ENCODE measurements around the gene CPXM1.

GRCh38 chr20:2757001-2757400, 43.4 kb downstream of the CPXM1 start:
- TF ChIP-seq EGR1 (IDR thresholded peaks at IDR 0.05; ENCODE audit: low read depth) (no peak), CTCF (IDR thresholded peaks at IDR 0.05 in 2 of 3, conservative IDR thresholded peaks at IDR 0.05 in 1 of 3; ENCODE audit: borderline replicate concordance in 1 of 3, insufficient read depth in 1 of 3, low read depth in 2 of 3, low read length in 2 of 3) (no peak), JUND (IDR thresholded peaks at IDR 0.05) (no peak), POLR2A (IDR thresholded peaks at IDR 0.05; ENCODE audit: borderline replicate concordance, extremely low read depth, insufficient read depth, insufficient read length) (no peak), ELF1 (IDR thresholded peaks at IDR 0.05; ENCODE audit: borderline replicate concordance, low read depth) (no peak), ZNF274 (IDR thresholded peaks at IDR 0.05; ENCODE audit: low read depth, low read length) (no peak), ATF3 (IDR thresholded peaks at IDR 0.05) (no peak), EZH2 (IDR thresholded peaks at IDR 0.05) (no peak), RAD21 (IDR thresholded peaks at IDR 0.05; ENCODE audit: low read depth) (no peak), POLR2AphosphoS5 (IDR thresholded peaks at IDR 0.05; ENCODE audit: low read depth, low read length) (no peak), YY1 (IDR thresholded peaks at IDR 0.05; ENCODE audit: extremely low read depth, insufficient replicate concordance, low read depth, low read length) (no peak), FOSL1 (IDR thresholded peaks at IDR 0.05; ENCODE audit: low read depth) (no peak)
- TF ChIP-seq, protein P1, sequence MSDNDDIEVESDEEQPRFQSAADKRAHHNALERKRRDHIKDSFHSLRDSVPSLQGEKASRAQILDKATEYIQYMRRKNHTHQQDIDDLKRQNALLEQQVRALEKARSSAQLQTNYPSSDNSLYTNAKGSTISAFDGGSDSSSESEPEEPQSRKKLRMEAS (IDR thresholded peaks at IDR 0.05), result no peak
- TF ChIP-seq, protein P2, sequence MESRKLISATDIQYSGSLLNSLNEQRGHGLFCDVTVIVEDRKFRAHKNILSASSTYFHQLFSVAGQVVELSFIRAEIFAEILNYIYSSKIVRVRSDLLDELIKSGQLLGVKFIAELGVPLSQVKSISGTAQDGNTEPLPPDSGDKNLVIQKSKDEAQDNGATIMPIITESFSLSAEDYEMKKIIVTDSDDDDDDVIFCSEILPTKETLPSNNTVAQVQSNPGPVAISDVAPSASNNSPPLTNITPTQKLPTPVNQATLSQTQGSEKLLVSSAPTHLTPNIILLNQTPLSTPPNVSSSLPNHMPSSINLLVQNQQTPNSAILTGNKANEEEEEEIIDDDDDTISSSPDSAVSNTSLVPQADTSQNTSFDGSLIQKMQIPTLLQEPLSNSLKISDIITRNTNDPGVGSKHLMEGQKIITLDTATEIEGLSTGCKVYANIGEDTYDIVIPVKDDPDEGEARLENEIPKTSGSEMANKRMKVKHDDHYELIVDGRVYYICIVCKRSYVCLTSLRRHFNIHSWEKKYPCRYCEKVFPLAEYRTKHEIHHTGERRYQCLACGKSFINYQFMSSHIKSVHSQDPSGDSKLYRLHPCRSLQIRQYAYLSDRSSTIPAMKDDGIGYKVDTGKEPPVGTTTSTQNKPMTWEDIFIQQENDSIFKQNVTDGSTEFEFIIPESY (IDR thresholded peaks at IDR 0.05; ENCODE audit: extremely low read depth, insufficient replicate concordance, low read length), result no peak
